ENCODE results near the gene TAL2.

The TAL2 gene
- total RNA-seq: 0 to 0.14 (median 0) reads per million in 3 experiments

DNA sequence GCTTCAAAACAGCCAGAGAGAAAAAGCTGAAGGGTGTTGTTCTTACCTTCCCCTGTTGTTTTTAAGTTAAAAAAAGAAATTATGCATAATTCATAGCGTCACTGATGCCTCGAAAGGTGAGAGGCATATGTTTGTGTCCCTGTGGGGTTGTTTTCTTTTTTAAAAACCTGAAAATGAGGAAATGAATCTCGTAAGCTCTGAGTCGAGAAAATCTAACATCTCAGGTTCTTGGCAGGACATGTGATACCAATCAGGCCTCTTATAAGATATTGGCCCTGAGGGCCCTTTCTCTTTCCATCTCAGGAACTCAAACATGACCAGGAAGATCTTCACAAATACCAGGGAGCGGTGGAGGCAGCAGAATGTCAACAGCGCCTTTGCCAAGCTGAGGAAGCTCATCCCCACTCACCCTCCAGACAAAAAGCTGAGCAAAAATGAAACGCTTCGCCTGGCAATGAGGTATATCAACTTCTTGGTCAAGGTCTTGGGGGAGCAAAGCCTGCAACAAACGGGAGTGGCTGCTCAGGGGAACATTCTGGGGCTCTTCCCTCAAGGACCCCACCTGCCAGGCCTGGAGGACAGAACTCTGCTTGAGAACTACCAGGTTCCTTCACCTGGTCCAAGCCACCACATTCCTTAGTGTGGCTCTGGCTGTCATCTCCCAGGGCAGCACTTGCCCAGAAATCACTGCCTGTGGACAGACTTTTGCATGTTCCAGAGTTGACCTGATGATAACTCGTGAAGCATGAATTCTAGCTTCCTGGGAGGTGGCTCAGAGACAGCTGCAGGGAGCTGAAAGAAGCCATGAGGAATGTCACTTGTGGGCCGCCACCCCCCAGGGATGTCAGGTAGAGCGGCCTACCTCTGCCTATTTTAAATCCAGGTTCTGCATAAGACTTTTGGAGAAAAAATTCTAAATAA is at the start of gene TAL2:
TSS of gene TAL2 (plus strand) at position 274 of the 921 bp plus-strand sequence. CDS start at position 314, 40 bp downstream.
- DNase-seq: no peak

DNA sequence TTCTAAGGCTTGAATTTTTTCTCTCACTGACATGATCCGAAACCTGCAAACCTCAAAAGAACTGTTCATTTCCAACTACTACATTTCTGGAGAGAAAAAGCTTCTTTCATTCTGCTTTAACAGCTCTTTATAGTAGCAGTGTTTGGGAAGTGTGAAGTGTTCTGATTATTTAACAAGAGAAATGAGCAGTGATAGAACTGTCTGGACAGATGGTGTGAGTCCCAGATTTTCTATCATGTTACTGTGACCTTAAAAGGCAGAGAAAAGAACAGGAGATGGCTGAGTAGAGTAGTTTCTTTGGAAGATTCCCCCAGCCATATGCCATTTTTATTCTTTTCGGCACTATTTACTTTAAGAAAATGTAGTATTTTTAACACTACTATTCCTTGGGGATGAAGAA is 41.3 kb upstream of the TAL2 start:
- DNase-seq: no peak

DNA sequence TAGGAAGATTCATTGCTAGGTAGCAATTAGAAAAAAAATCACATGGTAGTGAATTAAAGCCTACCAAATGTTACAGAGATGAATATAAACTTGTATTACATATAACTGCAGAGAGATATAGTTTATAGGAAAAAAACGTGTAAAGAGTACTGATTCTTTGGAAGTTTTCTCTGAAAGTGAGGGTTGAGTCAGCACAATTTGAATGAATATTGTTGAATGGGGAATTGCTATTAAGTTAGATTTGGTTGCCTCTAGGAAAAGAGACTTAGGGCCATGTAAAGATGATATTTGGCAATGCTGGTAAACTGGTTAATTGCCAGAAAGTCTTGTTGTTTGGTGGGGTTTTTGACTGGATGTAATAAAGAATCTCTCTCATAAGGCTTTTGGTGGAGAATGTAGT is 37.2 kb upstream of the TAL2 start:
- DNase-seq: no peak

DNA sequence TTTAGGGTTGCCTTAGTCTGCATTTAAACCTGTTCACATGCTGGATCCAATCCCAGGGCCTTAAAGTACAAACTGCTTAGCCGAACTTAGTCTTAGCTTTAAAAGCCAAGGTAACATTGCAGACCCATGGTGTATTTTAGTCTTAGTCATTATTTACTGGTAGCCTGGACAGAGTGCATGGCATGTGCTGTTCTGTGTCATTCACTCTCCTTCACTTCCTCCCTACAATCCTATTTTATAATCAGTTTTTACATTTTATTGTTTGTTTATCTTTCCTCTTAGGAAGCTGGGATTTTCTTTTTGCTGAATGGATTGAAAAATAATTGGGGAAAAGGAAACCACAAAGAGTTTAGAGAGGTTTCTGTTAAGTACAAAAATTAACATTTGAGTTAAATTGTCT is 29.4 kb upstream of the TAL2 start:
- no peak for DNase-seq

DNA sequence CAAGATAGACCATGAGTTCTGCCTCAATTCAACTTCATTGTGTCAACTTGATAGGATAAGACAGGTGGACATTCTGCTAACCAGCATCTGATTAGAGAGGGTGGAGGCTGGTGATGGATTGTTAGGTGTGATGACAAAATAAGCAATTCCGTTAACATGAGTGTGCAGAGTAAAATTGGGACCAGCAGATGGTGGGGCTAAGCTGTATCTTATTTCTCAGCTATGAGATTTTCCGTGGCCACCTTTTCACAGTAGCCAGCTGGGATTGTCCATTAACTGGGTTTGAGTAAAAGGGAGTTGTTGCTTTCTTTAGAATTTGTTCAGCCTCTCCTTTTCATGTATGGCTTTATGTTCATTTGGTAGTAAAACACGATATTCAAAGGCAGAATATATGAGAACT is 28.8 kb upstream of the TAL2 start:
- DNase-seq: no peak

DNA sequence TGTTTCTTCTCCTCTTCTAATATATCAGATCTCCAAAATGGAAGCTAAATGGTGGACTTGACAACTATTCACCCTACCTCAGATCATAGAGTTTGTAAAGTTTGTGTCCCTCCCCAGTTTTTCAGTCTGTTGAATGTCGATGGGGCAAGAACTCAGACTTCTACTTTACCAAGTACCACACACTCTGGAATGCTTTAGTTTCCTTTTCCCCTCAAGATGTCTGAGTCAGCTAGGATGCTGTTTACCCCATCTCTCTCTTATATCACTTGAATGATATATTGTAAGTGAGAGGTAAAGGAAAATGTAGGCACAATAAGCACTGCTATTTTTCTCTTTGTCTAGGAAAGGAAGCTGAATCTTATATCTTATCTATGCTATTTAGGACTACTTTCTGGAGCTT is 25.9 kb upstream of the TAL2 start:
- no peak for DNase-seq

DNA sequence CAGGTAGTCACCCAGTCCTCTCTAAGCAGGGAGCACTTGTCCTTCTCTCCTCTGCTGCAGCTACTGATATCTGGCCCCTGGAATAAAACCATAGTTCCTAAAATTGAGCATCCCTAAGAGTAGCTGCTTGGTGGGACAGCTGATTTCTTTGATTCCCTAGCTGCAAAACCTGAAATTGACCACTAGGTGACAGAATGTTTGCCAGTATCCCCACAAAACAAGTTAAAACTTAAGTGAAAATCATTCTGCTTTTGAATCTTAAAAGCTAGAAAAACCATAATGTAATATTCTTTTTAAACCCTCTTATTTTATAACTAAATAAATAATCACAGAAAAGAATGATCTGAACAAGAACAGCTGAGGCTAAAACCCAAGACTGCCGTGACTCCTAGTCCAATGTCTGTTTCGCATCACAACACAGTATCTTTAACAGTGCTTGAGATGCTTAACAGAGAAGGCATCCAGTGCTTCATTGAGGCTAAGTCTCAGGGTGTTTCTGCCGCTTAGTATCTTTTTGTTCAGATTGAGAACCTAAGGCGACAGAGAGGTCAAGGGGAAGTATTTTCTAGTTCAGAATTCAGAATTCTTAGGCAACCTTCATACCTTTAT is 24.4 kb upstream of the TAL2 start:
- no peak for DNase-seq

DNA sequence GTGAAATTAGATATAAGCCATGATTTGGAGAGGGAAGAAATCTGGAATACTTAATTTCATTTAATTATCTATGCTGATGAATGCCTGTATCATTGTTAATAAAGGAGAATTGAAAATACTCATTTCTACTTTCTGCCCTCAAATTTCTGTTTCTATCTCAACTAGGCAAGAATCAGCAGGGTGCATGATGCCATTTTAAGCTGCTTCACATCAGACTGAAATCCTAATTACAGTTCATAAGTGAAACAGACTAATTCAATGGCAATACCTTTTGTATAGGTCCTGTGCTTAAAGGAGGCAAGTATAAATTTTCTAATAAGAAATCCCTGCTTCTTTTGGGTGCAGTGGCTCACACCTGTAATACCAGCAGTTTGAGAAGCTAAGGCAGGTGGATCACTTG is 22.3 kb upstream of the TAL2 start:
- no peak for DNase-seq

DNA sequence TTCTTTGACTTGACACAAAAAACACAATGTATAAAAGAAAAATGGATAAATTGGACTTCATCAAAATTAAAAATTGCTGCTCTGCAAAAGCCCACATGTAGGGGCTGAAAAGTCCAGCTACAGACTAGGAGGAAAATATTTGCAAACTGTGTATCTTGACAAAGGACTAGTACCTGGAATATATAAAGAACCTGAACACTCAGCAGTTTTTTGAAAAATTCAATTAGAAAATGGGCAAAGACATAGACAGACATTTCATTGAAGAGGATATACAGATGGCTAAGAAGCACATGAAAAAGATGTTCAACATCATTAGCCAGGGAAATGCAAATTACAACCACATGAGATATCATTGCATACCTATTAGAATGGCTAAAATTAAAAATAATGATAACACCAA is 18.5 kb upstream of the TAL2 start:
- no peak for DNase-seq

DNA sequence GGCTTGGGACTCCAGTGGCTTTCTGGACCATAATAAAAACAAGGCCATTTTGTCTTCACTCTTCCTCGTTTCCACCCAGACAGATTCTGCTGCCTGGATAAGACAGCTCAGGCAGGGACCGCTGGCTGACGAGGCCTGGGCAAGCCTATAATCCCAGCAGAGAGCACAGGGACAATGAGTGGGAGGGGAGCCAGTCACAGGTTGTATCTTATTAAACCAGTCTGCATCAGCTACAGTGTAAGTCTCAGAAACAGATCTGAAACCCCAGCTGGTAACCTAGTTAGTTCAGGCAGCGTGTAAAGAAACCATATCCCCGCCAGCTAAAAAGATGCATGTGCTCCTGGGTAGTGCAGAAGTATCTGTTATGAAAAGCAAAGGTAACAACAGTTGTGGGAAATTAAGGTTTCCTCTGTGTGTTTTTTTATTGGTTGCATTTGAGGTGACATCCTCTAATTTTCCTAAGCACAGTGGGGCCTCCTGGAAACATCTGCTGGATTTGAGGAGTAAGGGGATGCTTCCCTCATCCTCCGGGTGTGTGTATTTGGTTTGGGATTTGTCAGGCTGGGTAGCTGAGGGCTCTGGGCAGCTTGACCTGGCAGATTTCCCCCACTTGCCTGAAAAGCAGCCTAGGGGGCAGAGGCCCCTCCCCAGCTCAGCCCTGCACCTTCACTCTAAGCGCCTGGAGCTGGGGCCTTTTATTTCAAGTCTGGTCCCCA is 15.2 kb upstream of the TAL2 start:
- no peak for DNase-seq

DNA sequence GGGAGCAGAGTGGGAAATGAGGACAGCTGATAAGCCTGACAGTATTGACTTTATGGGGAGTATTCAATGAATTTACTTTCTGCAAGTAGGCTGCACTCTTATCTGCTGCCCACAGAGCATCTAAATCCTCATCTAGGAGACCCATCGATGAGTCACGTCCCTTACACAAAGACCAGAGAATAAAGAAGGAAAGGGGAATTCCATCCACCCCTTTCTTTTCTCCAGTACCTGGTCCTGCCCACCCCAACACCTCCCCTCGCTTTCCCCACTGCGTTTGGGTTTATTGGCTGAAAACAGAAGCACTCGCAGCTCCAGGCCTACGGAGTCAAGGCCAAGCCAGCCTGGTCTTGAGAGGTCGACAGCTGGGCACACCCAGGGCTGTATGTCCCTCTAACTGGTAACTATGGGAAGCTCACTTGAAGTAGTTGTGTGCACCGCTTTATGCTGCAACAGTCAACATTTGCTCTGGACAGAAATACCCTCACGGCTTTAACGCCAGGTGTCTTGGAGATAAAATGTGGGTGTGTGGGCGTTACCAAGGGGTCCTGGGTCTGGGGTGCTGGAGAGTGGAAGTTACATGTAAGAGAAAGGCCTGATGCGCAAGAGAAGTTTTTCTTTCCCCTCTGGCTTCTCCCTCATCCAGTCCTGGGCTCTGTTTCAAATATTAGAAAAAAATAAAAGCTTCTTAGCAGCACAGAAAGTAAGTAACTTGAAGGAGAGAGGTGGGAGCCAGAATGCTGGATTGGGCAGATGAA is 14.5 kb upstream of the TAL2 start:
- DNase-seq: no peak

DNA sequence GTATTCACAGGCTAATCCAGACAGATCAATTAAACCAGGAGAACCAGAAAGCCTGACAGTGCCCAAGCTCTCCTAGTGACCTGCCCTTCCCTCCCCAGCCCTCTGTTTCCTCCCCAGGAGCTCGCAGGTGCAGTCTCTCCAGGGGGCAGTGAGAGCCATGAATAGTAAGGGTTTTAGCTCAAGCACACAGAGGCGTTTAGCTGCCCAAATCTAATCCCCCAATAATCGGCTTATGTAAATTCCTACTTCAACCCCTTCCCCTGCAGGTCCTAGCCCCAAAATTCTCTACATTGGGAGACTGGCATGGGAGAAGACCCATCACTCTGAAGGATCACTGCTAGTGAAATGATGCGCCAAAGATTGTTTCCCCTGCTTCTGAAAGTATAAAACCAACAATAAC is 10.5 kb upstream of the TAL2 start:
- no peak for DNase-seq

DNA sequence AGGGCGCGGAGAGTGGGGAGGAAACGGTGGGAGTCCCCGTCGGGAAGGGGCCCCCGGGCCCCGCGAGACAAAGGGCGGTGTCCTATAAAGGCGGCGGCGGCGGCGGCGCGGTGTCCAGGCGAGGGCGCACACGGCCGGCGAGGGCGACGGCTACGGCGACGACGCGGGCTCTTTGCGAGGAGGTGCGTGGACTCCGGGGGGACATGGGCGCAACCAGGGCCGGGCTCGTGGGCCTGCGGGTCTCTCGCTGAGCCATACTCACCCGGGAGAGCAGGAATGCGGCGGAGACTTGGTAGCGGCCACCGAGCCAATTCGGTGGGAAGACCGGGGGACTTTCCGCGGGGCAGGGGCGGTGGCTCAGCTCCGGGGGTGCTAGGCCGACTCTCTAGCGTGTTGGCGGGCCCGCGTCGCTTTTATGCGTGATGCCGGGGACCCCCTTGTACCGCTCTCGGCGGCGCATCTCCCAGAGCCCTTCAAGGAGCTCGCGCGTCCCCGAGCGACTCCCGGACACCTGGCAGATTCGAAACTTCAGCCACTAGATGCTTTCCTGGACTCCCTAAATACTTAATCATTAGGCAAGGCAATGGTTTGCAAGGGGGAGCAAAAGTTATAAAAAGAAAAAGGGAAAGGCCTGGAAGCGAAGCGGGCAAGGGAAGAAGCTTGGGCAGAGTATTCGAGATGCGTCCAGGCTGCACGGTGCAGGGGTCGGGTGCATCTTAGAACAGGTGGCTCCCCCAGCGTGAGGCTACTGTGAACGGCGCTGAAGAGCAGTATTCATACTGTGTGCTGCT is 5.9 kb upstream of the TAL2 start:
- no peak for DNase-seq

DNA sequence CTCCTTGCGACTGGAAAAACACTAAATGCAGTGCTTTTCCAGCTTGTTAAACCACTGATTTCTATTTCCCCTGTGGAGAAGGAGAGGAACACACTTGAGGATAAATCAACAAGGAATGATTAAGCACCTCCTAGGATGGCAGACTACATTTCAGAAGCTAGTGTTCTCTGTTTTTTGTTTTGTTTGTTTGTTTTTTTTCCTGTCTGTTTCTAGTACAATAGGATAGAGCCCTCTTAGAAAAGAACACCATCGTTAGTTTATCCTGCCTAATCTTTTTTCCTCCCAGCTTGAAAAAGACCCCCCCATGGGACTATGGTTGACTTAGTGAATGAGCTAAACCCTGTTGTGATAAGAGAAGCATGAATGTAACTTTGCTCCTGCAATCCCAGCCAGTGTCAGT is 3.9 kb upstream of the TAL2 start:
- no peak for DNase-seq

DNA sequence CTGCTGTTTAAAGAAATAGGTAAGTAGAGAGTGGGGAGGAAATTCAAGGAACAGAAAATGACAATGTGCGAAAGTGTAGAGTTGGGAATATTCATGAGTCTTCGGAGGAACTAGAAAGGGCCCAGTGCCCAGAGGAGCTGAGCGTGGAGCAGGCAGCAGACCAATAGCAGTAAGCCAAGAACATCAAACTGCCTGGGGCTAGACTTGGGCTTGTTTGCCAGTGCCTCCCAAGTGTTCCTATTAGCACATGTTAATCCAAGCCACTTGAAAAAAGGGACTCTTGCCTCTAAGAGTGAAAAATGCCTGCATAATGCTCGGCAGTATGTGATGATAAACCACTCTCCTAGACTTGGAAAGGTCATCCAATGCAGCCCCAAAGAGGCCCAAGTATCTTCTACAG is 1.2 kb upstream of the TAL2 start:
- no peak for DNase-seq

DNA sequence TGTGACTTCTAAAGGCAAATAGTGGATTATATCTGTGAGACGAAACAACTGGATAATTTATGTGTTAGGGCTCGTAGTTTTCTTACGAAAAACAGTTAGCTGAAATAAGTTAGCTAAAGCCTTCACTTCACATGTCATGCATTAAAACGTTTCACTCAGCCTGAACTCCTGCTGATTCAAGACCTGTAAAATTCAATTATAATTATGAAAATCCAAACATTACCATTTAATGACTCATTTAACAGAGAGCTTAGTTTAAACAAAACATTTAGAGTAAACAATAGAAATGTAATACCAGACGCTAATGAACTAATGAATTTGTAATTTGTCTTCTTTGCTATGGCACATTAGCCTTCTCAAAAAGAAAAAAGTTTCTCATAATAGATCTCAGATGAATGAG is 1.7 kb downstream of the TAL2 start:
- DNase-seq: no peak

DNA sequence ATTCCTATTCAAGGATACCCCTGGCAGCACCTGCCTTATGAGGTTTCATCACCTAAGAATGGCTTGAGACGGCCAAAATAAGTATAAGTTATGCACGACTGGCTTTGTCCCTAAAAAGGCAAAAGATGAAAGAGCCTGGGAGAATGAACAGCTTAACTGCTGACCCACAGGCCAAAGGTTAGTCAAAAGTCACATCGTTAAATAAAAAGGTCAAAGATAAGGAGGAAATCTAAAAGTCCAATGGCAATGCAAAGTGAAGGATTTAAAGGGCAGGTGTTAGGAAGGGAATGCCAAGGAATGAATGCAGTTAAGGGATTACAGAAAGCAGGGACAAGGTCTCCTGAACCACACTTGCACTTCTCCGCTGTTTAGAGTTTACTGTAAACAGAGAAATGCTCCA is 5.6 kb downstream of the TAL2 start:
- DNase-seq: no peak

DNA sequence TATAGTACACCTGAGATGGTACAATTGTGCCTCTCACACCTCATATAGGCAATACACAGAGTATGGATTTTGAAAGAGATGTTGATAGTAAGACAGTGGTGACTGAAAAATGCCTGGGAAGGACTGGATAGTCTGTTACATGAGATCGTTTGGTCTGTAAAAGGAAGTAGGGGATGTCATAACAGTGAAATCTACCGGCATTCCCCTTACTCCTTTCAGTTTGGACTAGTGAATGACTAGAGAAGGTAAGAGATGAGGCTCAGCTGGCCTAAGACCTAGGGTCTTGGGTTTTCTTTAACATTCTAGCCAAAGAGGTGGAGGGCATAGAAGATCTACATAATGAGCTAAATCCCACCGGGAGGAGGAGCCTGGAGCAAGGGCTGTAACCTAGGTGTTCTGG is 8.1 kb downstream of the TAL2 start:
- DNase-seq: no peak

DNA sequence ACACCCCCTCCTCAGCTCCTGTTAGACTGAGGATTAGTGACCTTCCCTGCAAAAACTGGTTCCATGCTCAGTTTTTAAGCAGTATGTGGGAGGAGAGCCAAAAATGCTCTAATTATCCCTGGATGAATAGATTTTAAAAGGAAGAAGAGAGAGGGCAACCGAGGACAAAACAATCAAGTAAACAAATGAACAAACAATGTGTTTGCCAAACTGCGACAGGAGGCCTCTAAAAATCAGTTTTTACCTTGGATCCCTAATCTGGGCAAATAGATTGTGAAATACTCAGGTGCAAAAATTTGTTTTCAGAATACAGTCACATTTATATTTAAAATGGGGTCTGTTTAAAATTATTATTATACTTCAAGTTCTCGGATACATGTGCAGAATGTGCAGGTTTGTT is 8.5 kb downstream of the TAL2 start:
- DNase-seq: no peak

DNA sequence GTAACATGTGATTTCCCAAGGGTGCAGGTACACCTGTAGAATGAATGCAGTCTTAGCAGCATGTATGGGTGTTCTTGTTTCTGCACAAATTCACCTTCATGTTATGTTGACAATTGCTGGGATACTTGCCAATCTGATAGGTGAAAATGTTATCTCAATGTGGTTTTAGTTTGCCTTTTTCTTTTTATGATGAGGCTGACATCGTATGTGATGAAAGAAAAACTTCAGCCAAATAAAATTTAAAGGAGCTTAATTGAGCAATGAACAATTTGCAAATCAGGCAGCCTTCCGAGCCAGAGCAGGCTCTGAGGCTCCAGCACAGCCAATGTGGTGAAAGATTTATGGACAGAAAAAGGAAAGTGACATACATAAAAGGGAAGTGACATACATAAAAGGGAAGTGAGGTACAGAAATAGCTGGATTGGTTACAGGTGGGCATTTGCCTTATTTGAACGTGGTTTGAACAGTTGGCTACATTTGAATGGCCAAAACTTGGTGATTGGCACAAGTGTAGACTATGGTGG is 10.5 kb downstream of the TAL2 start:
- DNase-seq: no peak

DNA sequence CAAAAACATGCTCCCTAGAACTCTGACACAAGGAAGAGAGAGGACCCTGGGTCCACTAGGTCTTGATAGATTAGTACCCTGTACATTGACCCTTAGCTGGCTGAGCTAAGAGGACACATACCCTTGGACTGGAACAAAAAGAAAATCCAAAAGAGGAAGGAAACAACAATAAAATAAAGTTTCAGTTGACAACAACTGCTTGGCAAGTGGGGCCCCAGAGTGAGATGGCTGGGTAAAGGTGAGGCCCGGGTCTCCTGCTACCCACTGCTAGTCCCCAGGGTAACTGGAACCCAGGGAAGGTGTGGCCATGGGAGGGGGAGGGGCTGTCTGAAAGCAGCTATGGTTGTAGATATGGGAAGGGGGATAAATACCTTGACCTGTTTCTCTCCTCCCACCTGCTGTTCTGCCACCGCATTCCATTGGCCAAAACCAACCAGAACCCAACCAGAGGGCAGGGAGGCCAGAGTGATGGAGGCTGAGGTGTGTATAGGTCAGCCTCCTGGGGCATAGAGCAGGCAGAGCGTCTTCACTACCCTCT is 11.7 kb downstream of the TAL2 start:
- no peak for DNase-seq
